BLaER1 treated with 17β-estradiol and CSF1 and Interleukin-3, amounts not matched to agents 10 nM and 100 nM (cell line): Measurements from ENCODE around the gene CUBN.
A peak's percentile ranks its signal among the peaks of the same experiment; 100 is the strongest.

ENCODE experiments used
- H3K27ac ChIP-seq, 11 experiments: shearing (Covaris generic); formaldehyde crosslinking; 2 replicates each; pipeline ENCODE4 v1.8.1; 2022
- H3K27me3 ChIP-seq, 11 experiments: shearing (Covaris generic); formaldehyde crosslinking; 2 replicates each; pipeline ENCODE4 v1.8.1; 2022
- H3K36me3 ChIP-seq, 11 experiments: shearing (Covaris generic); formaldehyde crosslinking; 2 replicates each; pipeline ENCODE4 v1.8.1; 2022
- H3K4me1 ChIP-seq, 10 experiments: shearing (Covaris generic); formaldehyde crosslinking; 2 replicates each; pipeline ENCODE4 v1.8.1; 2022
- H3K4me2 ChIP-seq, 11 experiments: shearing (Covaris generic); formaldehyde crosslinking; 2 replicates each; pipeline ENCODE4 v1.8.1; 2022
- H3K4me3 ChIP-seq, 10 experiments: shearing (Covaris generic); formaldehyde crosslinking; 2 replicates each; pipeline ENCODE4 v1.8.1; 2022
- H3K9ac ChIP-seq, 11 experiments: shearing (Covaris generic); formaldehyde crosslinking; 2 replicates each; pipeline ENCODE4 v1.8.1; 2022
- H3K9me3 ChIP-seq, 11 experiments: shearing (Covaris generic); formaldehyde crosslinking; replicated peaks in 1 of 11; 2 replicates each; pipeline ENCODE4 v1.8.1; 2022
- H4K20me1 ChIP-seq, 11 experiments: shearing (Covaris generic); formaldehyde crosslinking; 2 replicates each; pipeline ENCODE4 v1.8.1; 2022
- Cebpa-rat ChIP-seq, 11 experiments: shearing (Covaris generic); IDR thresholded peaks; 2 replicates each; pipeline ENCODE4 v1.8.1; 2022

CUBN gene

GRCh38 chr10:16944402-16944801, 185.2 kb downstream of the CUBN start:
- Histone ChIP-seq H3K9me3 (peaks cover 0 to 12% (median 0%) of the 10 kb centered on the region in 11 experiments; a peak in 3 of 22 replicates), H3K27me3 (no peaks in the 10 kb centered on the region; a peak in 1 of 22 replicates), H3K4me1 (peaks cover 15 to 37% (median 24%) of the 10 kb centered on the region in 10 experiments), H3K27ac (peak overlapping the region in 3 of 11 experiments; percentile 5 to 84 (median 20); a peak in 4 of 22 replicates), H3K4me3 (no peak overlapping the region), H3K36me3 (no peaks in the 10 kb centered on the region), H3K4me2 (peak overlapping the region in 7 of 11 experiments; percentile 2 to 85 (median 62); a peak in 10 of 22 replicates), H4K20me1 (no peaks in the 10 kb centered on the region), H3K9ac (no peak overlapping the region)
- TF ChIP-seq Cebpa-rat (IDR thresholded peaks at IDR 0.05) = no peak

DNA sequence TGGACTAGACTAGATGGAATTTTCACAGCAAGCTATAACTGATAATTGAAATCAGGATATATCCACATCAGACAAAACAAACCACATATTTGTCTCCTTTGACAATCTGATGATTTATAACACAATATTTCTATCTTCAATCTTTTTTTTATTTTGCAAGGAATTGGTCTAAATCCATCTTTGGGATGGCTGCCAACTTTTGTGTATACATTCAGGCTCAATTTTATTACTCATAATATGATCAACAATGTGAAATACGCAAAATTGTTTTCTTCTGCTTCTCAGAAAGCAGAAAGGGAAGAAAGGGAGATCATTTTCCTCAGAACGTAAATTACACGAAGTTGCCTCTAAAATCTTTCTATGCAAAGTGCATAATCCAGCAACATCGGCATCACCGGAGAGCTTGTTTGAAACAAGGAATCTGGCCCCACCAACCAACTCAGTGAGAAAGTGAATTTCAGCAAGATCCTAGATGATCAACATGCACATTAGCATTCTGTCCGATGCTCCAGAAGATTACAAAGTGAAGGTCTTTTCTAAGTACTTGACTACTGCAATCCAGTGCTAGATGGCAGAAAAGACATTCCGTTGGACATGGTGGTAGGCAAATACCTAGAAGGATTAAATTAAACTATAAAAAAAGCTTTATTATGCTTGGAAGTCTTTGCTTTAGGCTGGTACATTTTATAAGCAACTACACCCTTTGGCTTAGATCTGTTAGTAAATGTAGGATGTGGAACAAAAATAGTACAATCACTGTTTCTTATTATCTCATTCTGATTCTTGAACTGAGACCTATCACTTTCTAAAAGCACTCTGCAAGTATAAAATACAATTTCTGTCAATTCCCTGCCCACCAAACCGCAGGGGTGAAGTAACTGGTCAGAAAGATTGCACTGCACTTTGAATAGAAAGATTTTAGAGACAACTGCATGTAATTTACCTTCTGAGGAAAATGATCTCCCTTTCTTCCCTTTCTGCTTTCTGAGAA, 186.0 kb downstream of the CUBN start:
- Histone ChIP-seq H3K27ac (peak overlapping the region in 5 of 11 experiments; percentile 1 to 84 (median 64); a peak in 8 of 22 replicates), H4K20me1 (no peaks in the 10 kb centered on the region)
- no peak for TF ChIP-seq Cebpa-rat (IDR thresholded peaks at IDR 0.05)

GRCh38 chr10:16942381-16943078, 187.1 kb downstream of the CUBN start:
- no peak overlapping the region for H3K4me3 ChIP-seq

More for the DNA sequence above, 186.0 kb downstream of the CUBN start:
- Histone ChIP-seq H3K27me3 (peaks cover 0 to 3% (median 0%) of the 10 kb centered on the region in 11 experiments; a peak in 1 of 22 replicates), H3K9me3 (peaks cover 0 to 12% (median 0%) of the 10 kb centered on the region in 11 experiments; a peak in 3 of 22 replicates), H3K9ac (peak overlapping the region in 2 of 11 experiments; percentile 17 to 58; a peak in 3 of 22 replicates), H3K4me3 (no peak overlapping the region), H3K4me1 (peaks cover 14 to 36% (median 22%) of the 10 kb centered on the region in 10 experiments), H3K36me3 (no peaks in the 10 kb centered on the region), H3K4me2 (peak overlapping the region; percentile 20 to 85 (median 38); a peak in 16 of 22 replicates)

GRCh38 chr10:16941870-16942269, 187.7 kb downstream of the CUBN start:
- H3K4me3 ChIP-seq = no peak overlapping the region
- H3K4me2 ChIP-seq = peak overlapping the region in 7 of 11 experiments; percentile 1 to 85 (median 32); a peak in 9 of 22 replicates
- H3K36me3 ChIP-seq = no peaks in the 10 kb centered on the region
- no peak overlapping the region for H3K9ac ChIP-seq
- peaks cover 0 to 5% (median 0%) of the 10 kb centered on the region in 11 experiments; a peak in 1 of 22 replicates for H3K9me3 ChIP-seq
- peaks cover 14 to 36% (median 22%) of the 10 kb centered on the region in 10 experiments for H3K4me1 ChIP-seq
- H3K27ac ChIP-seq = peak overlapping the region in 3 of 11 experiments; percentile 37 to 84 (median 54); a peak in 6 of 22 replicates
- no peak for TF ChIP-seq Cebpa-rat (IDR thresholded peaks at IDR 0.05)
- H3K27me3 ChIP-seq = 0 out of 22 replicates have a peak, but pooled peaks cover 0 to 3% (median 0%) of the 10 kb centered on the region in 11 experiments
- no peaks in the 10 kb centered on the region for H4K20me1 ChIP-seq

More at GRCh38 chr10:16942381-16943078, 187.1 kb downstream of the CUBN start:
- H4K20me1 ChIP-seq = no peaks in the 10 kb centered on the region
- peak overlapping the region in 5 of 11 experiments; percentile 1 to 84 (median 64); a peak in 7 of 22 replicates for H3K27ac ChIP-seq
- H3K4me2 ChIP-seq = peak overlapping the region; percentile 26 to 85 (median 38); a peak in 19 of 22 replicates
- TF ChIP-seq Cebpa-rat (IDR thresholded peaks at IDR 0.05) = no peak
- H3K4me1 ChIP-seq = peaks cover 14 to 36% (median 22%) of the 10 kb centered on the region in 10 experiments
- H3K9ac ChIP-seq = peak overlapping the region in 3 of 11 experiments; percentile 17 to 58 (median 55); a peak in 4 of 22 replicates
- H3K27me3 ChIP-seq = peaks cover 0 to 3% (median 0%) of the 10 kb centered on the region in 11 experiments; a peak in 1 of 22 replicates
- H3K9me3 ChIP-seq = peaks cover 0 to 8% (median 0%) of the 10 kb centered on the region in 11 experiments; a peak in 1 of 22 replicates
- no peaks in the 10 kb centered on the region for H3K36me3 ChIP-seq

DNA sequence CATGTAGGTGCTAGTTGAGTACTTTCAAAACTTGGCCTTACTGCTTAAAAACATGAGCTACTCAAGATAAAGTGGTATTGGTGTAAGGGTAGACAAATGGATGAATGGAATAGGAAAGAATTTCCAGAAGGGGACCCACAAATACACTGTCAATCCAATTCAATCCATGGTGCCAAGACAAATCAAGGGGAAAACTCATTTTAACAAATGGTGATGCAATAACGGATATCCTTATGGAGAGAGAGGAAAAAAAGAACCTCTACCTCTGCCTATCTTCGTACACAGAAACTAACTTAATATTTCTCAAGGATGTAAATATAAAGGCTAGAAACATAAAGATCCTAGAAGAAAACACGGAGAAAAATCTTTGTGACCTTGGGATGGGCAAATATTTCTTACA, 188.5 kb downstream of the CUBN start:
- peaks cover 14 to 36% (median 22%) of the 10 kb centered on the region in 10 experiments for H3K4me1 ChIP-seq
- H3K27ac ChIP-seq = no peak overlapping the region
- TF ChIP-seq Cebpa-rat (IDR thresholded peaks at IDR 0.05) = peak in 1 of 11 experiments; percentile 19; a peak in 1 of 22 replicates

DNA sequence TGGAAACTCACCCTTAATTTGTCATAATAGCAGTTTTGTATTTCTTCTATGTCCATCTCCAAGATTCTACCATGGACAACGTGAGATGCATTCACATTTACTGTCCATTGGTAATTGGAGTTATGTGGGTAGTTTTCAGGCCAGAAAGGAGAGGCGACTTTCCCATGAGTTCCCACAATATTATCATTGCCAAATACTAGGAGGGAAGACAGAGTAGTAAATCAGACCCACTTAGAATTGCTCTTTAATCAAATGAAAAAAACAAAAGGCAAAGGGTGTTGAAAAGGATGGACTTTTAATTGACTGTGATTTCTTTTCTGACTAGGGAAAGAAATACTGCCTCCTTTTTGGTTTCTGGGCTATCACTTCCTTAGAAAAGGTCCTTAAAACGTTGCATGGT, 190.7 kb downstream of the CUBN start:
- TF ChIP-seq Cebpa-rat (IDR thresholded peaks at IDR 0.05) = no peak
- H3K27me3 ChIP-seq = 0 out of 22 replicates have a peak, but pooled peaks cover 0 to 3% (median 0%) of the 10 kb centered on the region in 11 experiments
- H4K20me1 ChIP-seq = no peaks in the 10 kb centered on the region
- peaks cover 10 to 25% (median 15%) of the 10 kb centered on the region in 10 experiments; a peak in 19 of 20 replicates for H3K4me1 ChIP-seq
- H3K4me3 ChIP-seq = no peak overlapping the region
- H3K36me3 ChIP-seq = no peaks in the 10 kb centered on the region
- no peak overlapping the region for H3K27ac ChIP-seq
- peaks cover 0 to 4% (median 0%) of the 10 kb centered on the region in 11 experiments; a peak in 2 of 22 replicates for H3K9me3 ChIP-seq
- H3K4me2 ChIP-seq = 0 out of 22 replicates have a peak overlapping the region, but pooled peaks of 1 of the 11 experiments have one; percentile 11
- H3K9ac ChIP-seq = no peak overlapping the region

More for the DNA sequence above, 188.5 kb downstream of the CUBN start:
- Histone ChIP-seq H3K4me2 (no peak overlapping the region), H3K4me3 (no peak overlapping the region), H3K9ac (no peak overlapping the region), H3K36me3 (no peaks in the 10 kb centered on the region), H3K27me3 (0 out of 22 replicates have a peak, but pooled peaks cover 0 to 3% (median 0%) of the 10 kb centered on the region in 11 experiments), H3K9me3 (peaks cover 0 to 4% (median 0%) of the 10 kb centered on the region in 11 experiments; a peak in 1 of 22 replicates), H4K20me1 (no peaks in the 10 kb centered on the region)

- 0 out of 22 replicates have a peak, but pooled peaks cover 0 to 3% (median 0%) of the 10 kb centered on the region in 11 experiments for H3K27me3 ChIP-seq
- H4K20me1 ChIP-seq = no peaks in the 10 kb centered on the region
- H3K27ac ChIP-seq = no peak overlapping the region
- no peak overlapping the region for H3K9ac ChIP-seq
- no peaks in the 10 kb centered on the region; a peak in 1 of 22 replicates for H3K9me3 ChIP-seq
- H3K4me3 ChIP-seq = no peak overlapping the region
- no peak for TF ChIP-seq Cebpa-rat (IDR thresholded peaks at IDR 0.05)
- H3K4me1 ChIP-seq = peaks cover 0 to 5% (median 0%) of the 10 kb centered on the region in 10 experiments; a peak in 4 of 20 replicates
- no peak overlapping the region for H3K4me2 ChIP-seq
- no peaks in the 10 kb centered on the region for H3K36me3 ChIP-seq
Measured at GRCh38 chr10:16934461-16934860, 195.2 kb downstream of the CUBN start.

DNA sequence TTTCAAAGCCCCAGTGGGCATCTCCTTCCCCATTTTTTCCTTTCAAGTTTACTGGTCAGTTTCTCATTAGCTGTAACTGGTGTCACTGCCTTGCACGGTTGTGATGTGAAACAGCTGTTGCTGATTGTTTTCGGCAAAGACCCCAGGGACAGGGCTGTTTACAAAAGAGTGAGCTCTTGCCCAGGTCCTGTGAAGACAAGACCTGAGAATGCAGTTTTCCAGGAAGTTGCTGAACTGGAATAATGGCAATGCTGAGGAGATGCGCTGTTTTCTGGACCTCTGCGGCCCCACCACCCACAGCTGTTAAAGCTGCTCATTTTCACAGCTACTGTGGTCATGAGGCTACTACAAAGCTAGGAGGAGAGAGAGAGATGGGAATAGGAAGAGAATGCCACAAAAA, 195.8 kb downstream of the CUBN start:
- no peak overlapping the region for H3K4me3 ChIP-seq
- H3K36me3 ChIP-seq = no peaks in the 10 kb centered on the region
- no peak for TF ChIP-seq Cebpa-rat (IDR thresholded peaks at IDR 0.05)

More for the DNA sequence above, 195.8 kb downstream of the CUBN start:
- Histone ChIP-seq H3K9ac (no peak overlapping the region), H3K4me2 (peak overlapping the region in 3 of 11 experiments; percentile 1 to 21 (median 14); a peak in 3 of 22 replicates), H3K4me1 (peaks cover 0 to 5% (median 0%) of the 10 kb centered on the region in 10 experiments; a peak in 4 of 20 replicates), H3K27ac (no peak overlapping the region), H4K20me1 (no peaks in the 10 kb centered on the region), H3K27me3 (no peaks in the 10 kb centered on the region), H3K9me3 (no peaks in the 10 kb centered on the region; a peak in 1 of 22 replicates)
